HG03097 (cell line): ENCODE results near the gene MAPKAPK2.
"Not testable (repeated sequence)": the region's sequence is repeated elsewhere in the genome, so short reads cannot be mapped to it uniquely, and the experiment has no call there.

ENCODE experiments used
- ATAC-seq: cut with Tn5 transposase; IDR thresholded peaks from one replicate; pipeline ENCODE4 v1.9.1; 2021; ENCODE audit not compliant: unreplicated experiment, low FRiP score

The MAPKAPK2 gene

GRCh38 chr1:206684478-206685333 is at the start of gene MAPKAPK2:
TSS of gene MAPKAPK2 (plus strand) at chr1:206684905. CDS start at chr1:206685230, 325 bp downstream.
- ATAC-seq, result peak; percentile 34

- ATAC-seq, result peak; percentile 86
Measured at GRCh38 chr1:206635080-206635977, 49.4 kb upstream of the MAPKAPK2 start, which contains the start of gene DYRK3. TSS of gene DYRK3 (plus strand) at chr1:206635536. CDS start at chr1:206635704, 168 bp downstream.

- no peak for ATAC-seq
Measured at GRCh38 chr1:206635978-206636345, 48.7 kb upstream of the MAPKAPK2 start.

- ATAC-seq, result no peak
Measured at GRCh38 chr1:206636671-206637070, 48.0 kb upstream of the MAPKAPK2 start.

- no peak for ATAC-seq
Measured at GRCh38 chr1:206637605-206638004, 47.1 kb upstream of the MAPKAPK2 start.

GRCh38 chr1:206642074-206642473 is 42.6 kb upstream of the MAPKAPK2 start:
- not testable (repeated sequence) for ATAC-seq

GRCh38 chr1:206643118-206643698 is 41.5 kb upstream of the MAPKAPK2 start:
- no peak for ATAC-seq

GRCh38 chr1:206646504-206646903 is 38.2 kb upstream of the MAPKAPK2 start:
- ATAC-seq, result no peak

- no peak for ATAC-seq
Measured at GRCh38 chr1:206647224-206647623, 37.5 kb upstream of the MAPKAPK2 start.

GRCh38 chr1:206649261-206649921 is 35.3 kb upstream of the MAPKAPK2 start:
- no peak for ATAC-seq

- no peak for ATAC-seq
Measured at GRCh38 chr1:206651014-206651413, 33.7 kb upstream of the MAPKAPK2 start.

- ATAC-seq, result no peak
Measured at GRCh38 chr1:206651958-206652890, 32.5 kb upstream of the MAPKAPK2 start.

- no peak for ATAC-seq
Measured at GRCh38 chr1:206653715-206654459, 30.8 kb upstream of the MAPKAPK2 start.

GRCh38 chr1:206654828-206655227 is 29.9 kb upstream of the MAPKAPK2 start:
- no peak for ATAC-seq

- ATAC-seq, result no peak
Measured at GRCh38 chr1:206655471-206655882, 29.2 kb upstream of the MAPKAPK2 start.

GRCh38 chr1:206656936-206657335 is 27.8 kb upstream of the MAPKAPK2 start:
- no peak for ATAC-seq

GRCh38 chr1:206657751-206658150 is 27.0 kb upstream of the MAPKAPK2 start:
- ATAC-seq, result no peak

- no peak for ATAC-seq
Measured at GRCh38 chr1:206658264-206658980, 26.3 kb upstream of the MAPKAPK2 start.
